Stimulated activated CD4-positive, alpha-beta T cell treated with anti-CD3 and anti-CD28 coated beads, Interleukin-2, amount 100 ng/mL, for 24 hours (primary cell): ENCODE results near the gene NTRK2.

Experiments
- DNase-seq, 2 donors: peaks; one replicate each; pipeline ENCODE4 v3.0.0-alpha.2; 2020

Gene NTRK2

DNA sequence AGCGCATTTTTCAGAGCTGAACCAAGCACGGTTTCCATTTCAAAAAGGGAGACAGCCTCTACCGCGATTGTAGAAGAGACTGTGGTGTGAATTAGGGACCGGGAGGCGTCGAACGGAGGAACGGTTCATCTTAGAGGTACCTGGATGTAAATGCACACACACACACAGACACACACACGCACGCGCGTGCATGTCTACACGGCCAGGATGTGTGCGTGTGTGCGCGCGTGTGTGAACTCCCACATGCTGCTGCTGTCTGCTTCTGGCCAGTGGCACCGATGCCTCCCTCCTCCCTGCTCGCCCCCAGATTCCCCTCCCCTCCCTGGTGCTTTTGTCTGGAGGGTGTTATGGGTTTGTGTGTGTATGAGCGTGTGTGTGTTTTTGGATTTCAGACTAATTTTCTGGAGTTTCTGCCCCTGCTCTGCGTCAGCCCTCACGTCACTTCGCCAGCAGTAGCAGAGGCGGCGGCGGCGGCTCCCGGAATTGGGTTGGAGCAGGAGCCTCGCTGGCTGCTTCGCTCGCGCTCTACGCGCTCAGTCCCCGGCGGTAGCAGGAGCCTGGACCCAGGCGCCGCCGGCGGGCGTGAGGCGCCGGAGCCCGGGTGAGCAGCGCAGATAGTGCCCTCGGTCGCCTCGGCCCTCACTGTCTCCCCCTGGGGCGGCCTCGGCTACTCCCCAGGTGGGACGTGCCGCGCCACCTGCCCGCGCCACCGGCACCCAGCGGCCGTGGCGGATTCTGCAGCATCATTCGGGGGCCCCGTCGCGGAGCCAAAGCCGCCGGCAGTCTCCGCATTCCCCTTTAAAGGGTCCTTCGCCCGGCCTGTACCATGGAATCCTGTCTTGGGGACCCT lies at the start of gene NTRK2:
Gene NTRK2, plus strand, starts transcription at position 442 of the 850 bp plus-strand sequence. CDS start 1,020 bp downstream, outside the sequence.
- DNase-seq = peak in 1 of 2 donors; percentile 33

- no peak for DNase-seq
These were observed 49.2 kb upstream of the NTRK2 start for GRCh38 chr9:84620338-84620737.

DNA sequence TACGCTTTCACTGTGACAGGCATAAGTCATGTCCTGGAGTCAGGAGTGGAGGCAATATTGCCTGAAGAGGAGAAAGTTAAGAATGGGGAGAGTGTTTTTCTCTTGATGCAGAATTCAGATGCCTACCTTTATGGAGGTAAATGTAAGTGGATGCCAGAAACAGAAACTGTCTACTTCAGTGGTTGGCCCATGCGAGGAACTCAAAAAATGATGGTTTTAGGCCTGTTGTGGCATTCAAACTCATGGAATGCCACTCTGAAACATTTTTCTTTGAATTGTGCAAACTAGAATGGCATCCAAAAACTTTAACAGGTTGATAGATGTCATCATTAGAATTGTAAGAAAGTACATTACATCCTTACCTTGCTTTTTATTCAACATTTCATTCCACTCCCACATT lies 47.7 kb upstream of the NTRK2 start:
- DNase-seq = no peak

- no peak for DNase-seq
These were observed 46.5 kb upstream of the NTRK2 start for GRCh38 chr9:84622981-84623380.

DNA sequence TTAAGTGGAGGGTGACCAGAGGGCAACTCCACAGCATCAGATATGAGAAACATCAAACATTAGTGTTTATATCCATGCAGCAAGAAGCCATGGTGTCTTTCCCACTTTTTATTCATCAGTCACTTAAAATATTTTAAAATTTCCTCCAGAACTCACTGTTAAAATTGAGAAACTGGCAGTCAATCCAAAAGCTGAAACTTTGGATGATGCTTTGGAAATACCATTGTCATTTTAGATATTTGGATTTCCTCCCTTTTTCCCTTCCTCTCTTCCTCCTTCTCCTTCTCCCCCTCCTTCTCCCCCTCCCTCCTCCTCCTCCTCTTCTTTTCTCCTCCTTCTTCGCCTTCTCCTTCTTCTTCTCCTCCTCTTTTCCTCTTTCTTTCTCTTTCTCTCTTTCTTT lies 33.1 kb upstream of the NTRK2 start:
- DNase-seq = no peak

GRCh38 chr9:84642553-84643141 lies 26.9 kb upstream of the NTRK2 start:
- DNase-seq = no peak

DNA sequence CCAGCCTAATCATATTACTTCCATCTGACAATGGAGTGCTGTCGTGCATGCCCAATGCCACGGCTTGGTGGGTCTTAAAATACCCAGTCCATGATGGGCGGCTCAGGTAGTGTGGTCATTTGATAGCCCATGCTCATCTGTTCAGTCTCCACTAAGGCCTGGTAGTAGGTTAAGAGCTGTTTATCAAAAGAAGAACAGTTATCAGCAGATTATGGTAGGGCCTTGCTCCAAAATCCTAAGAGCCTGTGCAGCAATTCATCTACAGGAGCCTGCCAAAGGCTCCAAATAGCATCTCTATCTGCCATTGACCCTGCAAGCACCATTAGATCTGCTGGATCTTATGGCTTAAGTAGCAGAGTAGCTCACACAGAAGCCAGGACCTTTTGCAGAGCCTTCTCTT lies 21.8 kb upstream of the NTRK2 start:
- no peak for DNase-seq

GRCh38 chr9:84652496-84653120 lies 16.9 kb upstream of the NTRK2 start:
- no peak for DNase-seq

DNA sequence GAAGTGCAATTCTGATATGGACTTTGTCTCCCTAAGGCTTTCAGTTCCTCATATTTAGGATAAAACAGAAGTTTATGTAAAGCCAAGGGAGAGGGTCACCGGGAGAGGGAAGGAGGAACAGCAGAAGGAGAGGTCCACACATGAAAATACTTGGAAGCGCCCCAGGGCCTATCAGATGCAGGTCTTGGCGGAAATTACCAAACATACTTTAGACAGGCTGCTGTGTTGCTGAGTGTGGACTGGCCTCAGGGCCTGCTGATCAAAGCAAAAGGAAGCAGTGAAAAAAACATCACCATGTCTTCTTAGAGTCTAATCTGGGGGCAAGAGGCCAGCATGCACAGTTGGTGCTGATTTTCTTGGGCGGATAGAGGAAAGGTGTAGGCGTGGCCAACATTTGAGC lies 14.1 kb upstream of the NTRK2 start:
- DNase-seq = no peak

DNA sequence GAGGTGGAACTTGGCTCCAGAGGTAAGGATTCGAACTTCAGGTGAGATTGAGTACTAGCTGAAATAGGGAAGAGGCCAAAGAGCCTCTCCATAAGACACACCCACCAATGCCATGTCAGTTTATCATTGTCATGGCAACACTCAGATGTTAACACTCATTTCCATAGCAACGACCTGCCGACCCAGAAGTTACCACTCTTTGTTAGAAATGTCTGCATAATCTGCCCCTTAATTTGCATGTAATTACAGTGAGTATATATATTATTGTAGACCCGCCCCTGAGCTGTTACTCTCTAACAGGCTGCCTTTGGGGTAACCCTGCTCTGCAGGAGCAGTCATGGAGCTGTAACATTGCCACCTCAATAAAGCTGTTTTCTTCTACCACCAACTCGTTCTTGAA lies 10.2 kb upstream of the NTRK2 start:
- no peak for DNase-seq

GRCh38 chr9:84659773-84660172 lies 9.8 kb upstream of the NTRK2 start:
- no peak for DNase-seq

DNA sequence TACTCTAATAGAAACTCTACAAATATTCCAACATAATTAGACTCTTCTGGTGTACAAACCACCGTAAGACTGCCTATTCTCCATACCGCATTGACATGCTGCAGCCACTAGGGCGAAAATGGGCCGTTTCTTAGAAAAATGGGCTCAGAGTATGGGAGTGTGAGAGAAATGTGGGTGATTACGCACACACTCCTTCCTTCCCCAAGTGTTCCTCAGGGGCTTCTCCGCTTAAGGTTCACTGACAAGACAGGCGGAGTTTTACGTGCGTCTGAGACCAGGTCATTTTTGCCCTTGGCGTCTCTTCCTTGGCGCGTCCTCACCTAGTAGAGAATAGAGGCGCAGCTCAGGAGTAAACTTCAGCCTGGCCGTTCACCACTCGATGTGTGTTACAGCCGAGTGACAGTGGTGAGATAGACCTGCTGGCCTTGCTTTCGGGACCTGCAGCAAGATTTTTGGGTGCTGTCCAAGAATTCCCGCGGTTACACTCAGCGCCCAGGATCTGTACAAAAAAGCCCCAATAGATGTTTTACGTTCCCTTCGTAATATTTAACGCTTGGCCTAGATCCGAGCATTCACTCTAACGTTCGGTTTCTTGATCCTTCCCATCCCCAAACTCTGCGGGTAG lies 1.8 kb upstream of the NTRK2 start:
- DNase-seq = no peak

DNA sequence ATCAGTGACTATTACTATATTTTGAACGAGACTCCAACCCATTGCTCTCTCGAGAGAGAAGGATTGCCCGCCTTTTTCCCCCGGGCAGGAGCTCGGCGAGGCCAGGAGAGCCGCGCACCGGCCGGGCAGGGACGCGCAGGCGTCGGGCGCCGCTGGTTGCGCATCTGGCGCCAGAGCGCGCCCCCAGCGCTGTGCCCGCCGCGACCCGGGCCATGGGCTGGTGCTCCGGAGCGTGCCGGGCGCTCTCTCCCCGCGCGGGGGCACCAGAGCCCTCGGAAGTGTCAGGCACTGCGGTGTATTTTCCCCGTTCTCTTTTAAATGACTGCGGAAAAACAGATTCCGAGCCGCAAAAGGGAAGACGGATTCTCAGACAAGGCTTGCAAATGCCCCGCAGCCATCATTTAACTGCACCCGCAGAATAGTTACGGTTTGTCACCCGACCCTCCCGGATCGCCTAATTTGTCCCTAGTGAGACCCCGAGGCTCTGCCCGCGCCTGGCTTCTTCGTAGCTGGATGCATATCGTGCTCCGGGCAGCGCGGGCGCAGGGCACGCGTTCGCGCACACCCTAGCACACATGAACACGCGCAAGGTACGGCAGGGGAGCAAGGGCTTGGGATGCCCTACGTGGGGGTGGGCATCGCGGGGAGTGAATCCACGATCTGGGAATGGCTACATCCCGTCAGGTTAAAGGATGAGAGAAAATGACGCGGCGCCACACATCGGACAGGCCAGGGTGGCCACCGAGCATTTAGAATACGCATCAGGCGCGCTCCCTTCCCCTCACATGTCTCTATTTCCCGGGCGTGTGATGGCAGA lies 1.1 kb upstream of the NTRK2 start:
- peak; percentile 31 to 72 for DNase-seq

DNA sequence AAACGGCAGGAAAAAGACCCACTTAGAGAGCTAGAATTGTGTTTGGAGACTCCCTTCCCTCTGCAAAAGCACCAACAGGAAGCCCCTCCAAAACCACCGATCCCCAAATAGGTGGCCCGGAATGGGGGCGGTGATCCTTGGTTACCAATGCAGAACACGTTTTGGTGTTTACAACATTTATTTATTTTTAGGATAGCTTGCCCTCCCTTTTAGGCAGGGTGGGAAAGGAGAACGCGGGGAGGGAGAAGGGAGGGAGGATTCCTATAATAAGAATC lies 579 bp upstream of the NTRK2 start:
- DNase-seq = no peak

DNA sequence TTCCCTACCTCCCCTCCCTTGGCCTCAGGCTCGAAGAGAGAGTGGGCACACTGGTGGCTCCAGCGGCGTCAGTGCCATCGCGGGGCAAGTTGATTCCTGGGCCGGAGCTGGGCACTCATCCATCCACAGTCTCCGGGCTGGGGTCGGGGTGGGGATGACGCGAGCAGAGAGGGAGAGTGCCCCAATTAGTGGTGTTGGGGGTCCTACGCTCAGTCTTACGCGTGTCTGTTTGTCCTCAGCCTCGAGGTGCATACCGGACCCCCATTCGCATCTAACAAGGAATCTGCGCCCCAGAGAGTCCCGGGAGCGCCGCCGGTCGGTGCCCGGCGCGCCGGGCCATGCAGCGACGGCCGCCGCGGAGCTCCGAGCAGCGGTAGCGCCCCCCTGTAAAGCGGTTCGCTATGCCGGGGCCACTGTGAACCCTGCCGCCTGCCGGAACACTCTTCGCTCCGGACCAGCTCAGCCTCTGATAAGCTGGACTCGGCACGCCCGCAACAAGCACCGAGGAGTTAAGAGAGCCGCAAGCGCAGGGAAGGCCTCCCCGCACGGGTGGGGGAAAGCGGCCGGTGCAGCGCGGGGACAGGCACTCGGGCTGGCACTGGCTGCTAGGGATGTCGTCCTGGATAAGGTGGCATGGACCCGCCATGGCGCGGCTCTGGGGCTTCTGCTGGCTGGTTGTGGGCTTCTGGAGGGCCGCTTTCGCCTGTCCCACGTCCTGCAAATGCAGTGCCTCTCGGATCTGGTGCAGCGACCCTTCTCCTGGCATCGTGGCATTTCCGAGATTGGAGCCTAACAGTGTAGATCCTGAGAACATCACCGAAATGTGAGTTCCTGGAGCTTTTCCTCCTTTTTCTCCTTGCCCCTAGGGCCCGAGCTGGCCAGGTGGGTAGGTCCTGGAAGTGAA lies 861 bp downstream of the NTRK2 start:
- DNase-seq = peak in 1 of 2 donors; percentile 6

DNA sequence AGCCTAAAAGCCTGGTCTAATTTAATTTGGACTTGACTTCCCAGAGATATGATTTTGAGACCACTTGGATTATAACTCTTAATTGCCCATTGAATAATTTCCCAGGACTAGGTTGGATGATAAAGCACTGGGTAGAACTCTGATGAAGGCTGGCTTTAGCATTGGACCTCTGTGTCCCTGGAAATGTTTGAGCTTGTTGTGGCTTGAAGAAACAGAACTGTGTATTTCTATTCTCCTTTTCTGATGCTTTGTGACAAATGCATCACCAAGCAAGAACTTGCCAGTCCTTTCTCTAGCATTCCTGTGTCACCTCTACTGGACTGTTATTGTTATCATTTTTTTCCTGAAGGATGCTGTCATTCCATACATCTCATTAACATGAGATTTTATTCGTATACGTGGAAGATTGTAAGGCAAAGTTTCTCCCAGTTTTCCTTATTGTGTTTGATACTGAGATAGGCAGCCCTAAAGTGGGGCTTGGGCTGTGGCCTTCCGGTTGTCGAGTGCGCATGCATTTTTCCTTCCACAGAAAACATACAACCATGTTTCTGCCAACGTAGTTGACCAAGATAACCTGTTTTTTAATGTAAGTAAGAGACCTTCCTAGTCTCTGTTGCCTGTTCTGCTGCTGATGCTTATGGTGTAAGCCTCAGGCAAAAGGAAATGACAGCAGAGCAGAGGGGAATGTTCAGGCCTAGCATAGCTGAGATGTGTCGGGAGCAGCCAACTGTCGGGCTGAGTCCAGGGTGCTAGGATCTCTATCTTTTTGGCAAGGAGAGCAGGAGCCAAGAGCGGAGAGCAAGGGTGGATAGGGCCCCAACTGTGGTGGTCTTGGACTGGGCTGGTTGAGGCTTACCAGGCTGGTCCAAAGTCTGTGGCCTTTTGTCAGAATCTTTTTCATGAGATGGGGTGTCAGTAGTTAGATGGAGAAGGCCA lies 2.3 kb downstream of the NTRK2 start:
- no peak for DNase-seq

GRCh38 chr9:84673806-84674205 lies 4.3 kb downstream of the NTRK2 start:
- no peak for DNase-seq

DNA sequence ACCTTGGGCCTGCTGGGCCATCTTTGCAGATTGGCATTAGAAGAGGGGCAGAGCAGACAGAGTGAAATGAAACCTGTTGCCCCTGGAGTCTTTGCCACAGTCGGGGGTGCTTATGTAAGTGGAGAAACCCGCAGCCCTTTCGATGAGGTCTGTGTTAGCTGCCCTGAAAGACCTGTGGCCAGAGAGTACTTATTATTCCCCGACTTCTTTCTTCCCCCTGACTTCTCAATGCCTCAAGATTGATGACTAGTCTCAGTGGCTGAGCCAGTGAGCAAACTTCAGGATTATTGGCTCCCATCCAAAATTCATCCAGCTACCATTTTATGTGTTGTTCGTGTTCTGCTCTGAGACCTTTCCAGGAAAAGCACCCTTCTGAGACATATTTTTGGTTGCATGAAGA lies 7.6 kb downstream of the NTRK2 start:
- DNase-seq = no peak

DNA sequence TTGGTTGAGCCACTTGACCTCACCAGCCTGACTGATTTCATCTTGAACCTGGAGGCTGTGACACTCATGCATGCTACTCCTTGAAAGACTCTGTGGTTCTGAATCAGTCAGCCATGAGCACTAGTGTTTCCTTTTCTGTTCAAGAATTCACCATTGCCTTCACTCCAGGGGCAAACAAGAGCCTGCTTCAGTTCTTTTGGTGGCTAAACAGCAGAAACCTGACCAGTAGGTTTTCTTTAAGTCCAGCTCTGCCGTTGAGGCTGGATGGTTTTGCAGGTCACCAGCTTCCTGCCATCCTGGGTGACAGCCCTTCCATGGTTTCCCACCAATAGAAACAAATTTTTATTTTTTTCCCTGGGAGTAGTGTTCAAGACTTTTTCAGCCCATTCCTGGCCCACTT lies 10.0 kb downstream of the NTRK2 start:
- DNase-seq = no peak

GRCh38 chr9:84681516-84682285 lies 12.2 kb downstream of the NTRK2 start:
- no peak for DNase-seq
